Ascending aorta (tissue), 2 donors: ENCODE measurements around the gene LHX1. TPM values are rescaled to one million over a fixed set of nuclear protein-coding genes. Genes with fewer than 3 reads are reported as not detected.

Source experiments
- DNase-seq, 2 donors: peaks; one replicate each; pipeline ENCODE4 v3.0.0-alpha.2; 2019; ENCODE audit warnings: low spot score in 2 of 2
- H3K27ac ChIP-seq, 2 donors: fragments of 200-600 bp; sonication (generic); one replicate each; pipeline ENCODE4 v1.5.1; 2016 to 2017; ENCODE audit warnings: mild to moderate bottlenecking in 1 of 2
- H3K27me3 ChIP-seq: fragments of 200-600 bp; sonication (generic); one replicate; pipeline ENCODE4 v1.5.1; 2017
- H3K36me3 ChIP-seq, 2 donors: fragments of 200-600 bp; sonication (generic); one replicate each; pipeline ENCODE4 v1.5.1; 2016
- H3K4me1 ChIP-seq, 2 donors: fragments of 200-600 bp; sonication (generic); one replicate each; pipeline ENCODE4 v1.5.1; 2016 to 2017; ENCODE audit warnings: mild to moderate bottlenecking in 1 of 2
- H3K4me3 ChIP-seq, 2 donors: fragments of 200-600 bp; sonication (generic); one replicate each; pipeline ENCODE4 v1.5.1; 2016 to 2017; ENCODE audit warnings: mild to moderate bottlenecking in 1 of 2
- H3K9me3 ChIP-seq, 2 donors: fragments of 200-600 bp; sonication (generic); one replicate each; pipeline ENCODE4 v1.5.1; 2016
- intact Hi-C: fragments of 100-400 bp; cut with DNase I; formaldehyde crosslinking; loops from one replicate; pipeline ENCODE4 v1.15.1; 2023
- total RNA-seq: library from RNA; depleted of rRNA; stranded (reverse); fragments of >200 nt; gene quantifications from one replicate; pipeline ENCODE4 v1.1.0, GENCODE V29; 2016
- TF ChIP-seq, protein P1 (sequence below), 3 experiments: fragments of 200-600 bp in 2 of 3; fragments of 450-650 bp in 1 of 3; sonication (generic) in 2 of 3; IDR thresholded peaks; one replicate each; pipeline ENCODE4 v1.5.1; 2016 to 2019; ENCODE audit warnings: antibody characterized with exemption in 3 of 3, mild to moderate bottlenecking in 1 of 3, moderate library complexity in 1 of 3

LHX1 gene
- total RNA-seq, 1 donor from 2014 or later, result not detected

DNA sequence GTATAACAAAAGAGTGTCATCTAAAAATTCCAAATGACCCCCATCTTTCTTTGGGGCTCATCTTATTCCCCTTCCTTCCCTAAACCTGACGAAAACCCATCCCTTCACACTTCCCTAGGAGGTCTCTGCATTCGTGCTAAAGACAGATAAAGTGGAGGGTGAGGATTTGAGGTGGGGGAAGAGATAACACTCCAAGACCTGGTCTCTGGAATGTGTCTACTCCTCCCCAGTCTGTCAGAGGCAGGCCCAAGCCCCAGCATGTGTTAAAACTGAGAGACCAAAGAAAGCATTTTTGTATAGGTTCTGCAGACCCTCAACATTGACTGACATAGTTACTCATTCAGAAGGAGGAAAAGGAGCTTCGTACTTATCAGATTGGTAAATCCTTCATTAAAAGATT, 11.0 kb upstream of the LHX1 start:
- intact Hi-C loops, result no loop called here
- no peak for DNase-seq
- Histone ChIP-seq H3K27me3 (peaks cover 16% of the 10 kb centered on the region), H3K27ac (no peak overlapping the region), H3K9me3 (no peaks in the 10 kb centered on the region), H3K4me1 (no peaks in the 10 kb centered on the region), H3K4me3 (no peak overlapping the region), H3K36me3 (no peaks in the 10 kb centered on the region)
- TF ChIP-seq, protein P1, sequence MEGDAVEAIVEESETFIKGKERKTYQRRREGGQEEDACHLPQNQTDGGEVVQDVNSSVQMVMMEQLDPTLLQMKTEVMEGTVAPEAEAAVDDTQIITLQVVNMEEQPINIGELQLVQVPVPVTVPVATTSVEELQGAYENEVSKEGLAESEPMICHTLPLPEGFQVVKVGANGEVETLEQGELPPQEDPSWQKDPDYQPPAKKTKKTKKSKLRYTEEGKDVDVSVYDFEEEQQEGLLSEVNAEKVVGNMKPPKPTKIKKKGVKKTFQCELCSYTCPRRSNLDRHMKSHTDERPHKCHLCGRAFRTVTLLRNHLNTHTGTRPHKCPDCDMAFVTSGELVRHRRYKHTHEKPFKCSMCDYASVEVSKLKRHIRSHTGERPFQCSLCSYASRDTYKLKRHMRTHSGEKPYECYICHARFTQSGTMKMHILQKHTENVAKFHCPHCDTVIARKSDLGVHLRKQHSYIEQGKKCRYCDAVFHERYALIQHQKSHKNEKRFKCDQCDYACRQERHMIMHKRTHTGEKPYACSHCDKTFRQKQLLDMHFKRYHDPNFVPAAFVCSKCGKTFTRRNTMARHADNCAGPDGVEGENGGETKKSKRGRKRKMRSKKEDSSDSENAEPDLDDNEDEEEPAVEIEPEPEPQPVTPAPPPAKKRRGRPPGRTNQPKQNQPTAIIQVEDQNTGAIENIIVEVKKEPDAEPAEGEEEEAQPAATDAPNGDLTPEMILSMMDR (IDR thresholded peaks at IDR 0.05), result no peak

DNA sequence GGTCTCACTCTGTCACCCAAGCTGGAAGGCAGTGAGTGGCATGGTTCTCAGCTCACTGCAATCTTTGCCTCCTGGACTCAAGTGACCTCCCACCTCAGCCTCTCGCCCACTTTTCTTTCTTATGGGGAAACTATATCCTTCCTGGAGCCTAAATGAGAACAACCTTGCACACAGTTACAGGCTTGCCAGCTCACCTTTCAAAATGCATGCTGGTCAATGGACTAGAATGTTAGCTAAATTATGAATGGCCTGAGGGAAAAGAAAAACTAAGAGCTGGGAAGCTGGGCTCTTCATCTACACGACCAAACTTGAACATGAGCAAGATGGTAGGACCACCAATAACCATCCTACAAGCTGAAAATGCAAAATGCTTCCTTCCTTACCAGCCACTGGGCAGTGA, 10.6 kb upstream of the LHX1 start:
- peaks cover 21% of the 10 kb centered on the region for H3K27me3 ChIP-seq
- DNase-seq, result no peak
- no peak overlapping the region for H3K27ac ChIP-seq
- TF ChIP-seq, protein P1 (IDR thresholded peaks at IDR 0.05), result no peak
- intact Hi-C loops, result no loop called here
- no peaks in the 10 kb centered on the region for H3K36me3 ChIP-seq
- H3K4me3 ChIP-seq, result no peak overlapping the region
- H3K9me3 ChIP-seq, result no peaks in the 10 kb centered on the region
- peaks cover 0 to under 1% of the 10 kb centered on the region in 2 donors for H3K4me1 ChIP-seq

DNA sequence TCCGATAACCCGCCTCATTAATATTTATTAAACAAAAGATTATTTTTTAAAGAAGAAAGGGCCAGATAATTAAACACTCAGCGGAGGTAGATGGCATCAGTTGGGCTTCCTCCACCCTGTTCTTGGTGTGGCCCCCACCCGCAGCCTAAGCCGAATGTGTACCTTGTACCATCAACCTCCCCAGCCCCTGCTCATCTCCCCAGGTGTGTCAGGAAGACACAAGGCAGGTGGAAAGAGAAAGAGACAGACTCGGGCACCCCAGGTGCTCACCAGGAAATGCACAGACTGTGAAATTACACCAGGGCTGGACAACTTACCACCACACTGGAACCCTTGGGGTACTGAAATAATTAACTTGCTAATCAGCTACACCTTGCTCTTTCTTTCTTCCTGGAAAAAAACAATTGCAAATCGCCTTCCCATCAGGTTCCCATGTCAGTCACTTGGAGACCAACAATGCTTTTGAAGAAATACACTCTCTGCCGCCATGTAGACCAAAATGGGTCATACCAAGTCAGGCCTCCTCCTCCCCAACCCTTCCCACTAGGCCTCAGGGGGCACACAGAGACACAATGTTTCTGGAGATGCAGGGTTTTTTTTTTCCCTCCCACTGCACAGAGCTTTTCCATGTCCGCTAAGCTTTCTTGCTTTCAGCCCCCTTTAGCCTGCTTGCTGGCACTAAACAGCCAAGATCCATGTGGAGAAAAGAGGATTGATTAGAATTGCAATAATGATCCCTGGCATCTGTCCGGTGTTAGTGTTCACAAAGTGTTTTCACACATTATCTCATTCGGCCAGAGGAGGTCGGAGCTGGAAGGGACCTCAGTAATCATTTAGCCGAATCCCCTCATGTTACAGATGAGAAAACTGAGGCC, 8.6 kb upstream of the LHX1 start:
- no peak for DNase-seq
- Histone ChIP-seq H3K4me3 (no peak overlapping the region), H3K9me3 (no peaks in the 10 kb centered on the region), H3K4me1 (peaks cover 0 to 12% of the 10 kb centered on the region in 2 donors), H3K27ac (no peak overlapping the region), H3K27me3 (peaks cover 34% of the 10 kb centered on the region), H3K36me3 (no peaks in the 10 kb centered on the region)
- intact Hi-C loops, result no loop called here
- TF ChIP-seq, protein P1 (IDR thresholded peaks at IDR 0.05), result no peak

DNA sequence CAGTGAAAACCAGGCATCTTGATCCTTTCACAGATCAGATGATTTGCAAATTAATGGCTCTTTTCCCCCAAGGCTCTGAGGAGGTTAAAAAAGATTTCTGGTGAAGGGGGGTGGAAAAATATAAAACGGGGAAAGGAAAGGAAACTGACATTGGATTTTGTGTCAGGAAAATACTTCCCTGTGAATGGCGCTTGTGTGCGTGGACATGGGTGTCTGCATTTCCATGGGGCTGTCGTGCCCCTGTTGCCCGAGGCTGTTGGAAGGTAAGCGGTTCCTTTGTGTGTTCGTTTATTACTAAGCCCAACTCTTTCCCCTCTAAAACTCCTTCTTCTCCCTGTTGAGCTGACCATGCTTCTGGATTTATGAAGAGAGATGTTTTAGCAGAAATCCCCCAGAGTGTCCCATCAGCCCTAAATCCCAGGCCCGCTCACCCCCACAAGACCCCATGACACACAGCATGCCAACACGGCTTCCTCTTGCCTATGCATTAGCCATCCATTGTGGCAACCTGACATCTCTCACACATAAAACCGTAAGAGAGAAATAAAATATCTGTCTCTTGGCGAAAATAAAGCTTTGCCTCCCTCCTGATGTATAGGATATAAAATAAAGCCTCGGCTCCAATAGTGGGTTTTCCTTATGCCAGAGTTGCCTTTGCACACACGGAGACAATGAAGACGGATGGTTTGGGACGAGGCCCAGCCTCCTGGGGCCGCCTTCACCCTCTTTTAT, 7.3 kb upstream of the LHX1 start:
- no peaks in the 10 kb centered on the region for H3K36me3 ChIP-seq
- intact Hi-C loops, result no loop called here
- peaks cover 46% of the 10 kb centered on the region for H3K27me3 ChIP-seq
- no peak for DNase-seq
- no peak overlapping the region for H3K4me3 ChIP-seq
- H3K9me3 ChIP-seq, result no peaks in the 10 kb centered on the region
- no peak overlapping the region for H3K27ac ChIP-seq
- TF ChIP-seq, protein P1 (IDR thresholded peaks at IDR 0.05), result no peak
- peaks cover 0 to 23% of the 10 kb centered on the region in 2 donors for H3K4me1 ChIP-seq

DNA sequence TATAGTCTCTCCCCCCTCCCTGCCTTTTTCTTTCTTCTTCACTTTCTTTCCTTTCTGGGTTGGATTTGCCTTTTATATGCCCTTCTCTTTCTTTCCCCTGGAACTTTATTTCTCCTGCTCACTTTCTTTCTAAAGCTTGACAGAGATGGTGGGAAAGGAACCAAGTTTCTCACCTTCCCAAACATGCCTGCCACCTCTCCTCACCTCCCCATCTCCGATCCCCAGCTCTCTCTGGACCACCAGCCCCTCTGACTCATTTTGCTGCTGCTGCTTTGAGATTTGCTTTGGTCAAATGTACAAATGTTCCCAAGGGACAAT, 6.7 kb upstream of the LHX1 start:
- Histone ChIP-seq H3K27ac (no peak overlapping the region), H3K4me3 (no peak overlapping the region), H3K27me3 (peaks cover 49% of the 10 kb centered on the region), H3K4me1 (peaks cover 0 to 29% of the 10 kb centered on the region in 2 donors), H3K9me3 (no peaks in the 10 kb centered on the region), H3K36me3 (no peaks in the 10 kb centered on the region)
- TF ChIP-seq, protein P1 (IDR thresholded peaks at IDR 0.05), result no peak
- DNase-seq, result no peak
- intact Hi-C loops, result no loop called here
